ENCODE measurements around the gene CRTC3. TPM values are rescaled to one million over a fixed set of nuclear protein-coding genes. Genes with fewer than 3 reads are reported as not detected.

CRTC3 gene
- total and polyA plus RNA-seq, 4 donors: 17.0 to 32.5 (median 24.9) TPM

- H3K27ac ChIP-seq (ENCODE audit: low read depth, low read length): no peak overlapping the region
- no peaks in the 10 kb centered on the region for H3K27me3 ChIP-seq (ENCODE audit: control insufficient read depth, insufficient read depth, low read length)
- H3K4me3 ChIP-seq (ENCODE audit: low read depth, low read length): no peak overlapping the region
- DNase-seq (ENCODE audit: low read depth in 4 of 6, low spot score in 6 of 6): no peak
- no peaks in the 10 kb centered on the region for H3K9me3 ChIP-seq (ENCODE audit: control insufficient read depth, insufficient read depth, low read length)
- no peaks in the 10 kb centered on the region for H3K4me1 ChIP-seq (ENCODE audit: control insufficient read depth, insufficient read depth, low read length)
- peaks cover 19% of the 10 kb centered on the region for H3K36me3 ChIP-seq (ENCODE audit: control insufficient read depth, insufficient read depth, low read length)
- 51% methylated on average over 7 of the region's 7 CpGs for WGBS (ENCODE audit: insufficient coverage)
These were observed 66.0 kb downstream of the CRTC3 start for GRCh38 chr15:90595763-90596155.

- Histone ChIP-seq H3K4me3 (ENCODE audit: low read depth, low read length) (no peak overlapping the region), H3K9me3 (ENCODE audit: control insufficient read depth, insufficient read depth, low read length) (no peaks in the 10 kb centered on the region), H3K4me1 (ENCODE audit: control insufficient read depth, insufficient read depth, low read length) (no peaks in the 10 kb centered on the region), H3K36me3 (ENCODE audit: control insufficient read depth, insufficient read depth, low read length) (peaks cover 20% of the 10 kb centered on the region), H3K27me3 (ENCODE audit: control insufficient read depth, insufficient read depth, low read length) (no peaks in the 10 kb centered on the region), H3K27ac (ENCODE audit: low read depth, low read length) (no peak overlapping the region)
- no peak for DNase-seq (ENCODE audit: low read depth in 4 of 6, low spot score in 6 of 6)
- 67% methylated on average over 4 of the region's 6 CpGs for WGBS (ENCODE audit: insufficient coverage)
These were observed 67.2 kb downstream of the CRTC3 start for GRCh38 chr15:90596943-90597342.

GRCh38 chr15:90597577-90597976 is 67.9 kb downstream of the CRTC3 start:
- Histone ChIP-seq H3K4me3 (ENCODE audit: low read depth, low read length) (no peak overlapping the region), H3K27me3 (ENCODE audit: control insufficient read depth, insufficient read depth, low read length) (no peaks in the 10 kb centered on the region), H3K27ac (ENCODE audit: low read depth, low read length) (no peak overlapping the region), H3K9me3 (ENCODE audit: control insufficient read depth, insufficient read depth, low read length) (no peaks in the 10 kb centered on the region), H3K4me1 (ENCODE audit: control insufficient read depth, insufficient read depth, low read length) (no peaks in the 10 kb centered on the region), H3K36me3 (ENCODE audit: control insufficient read depth, insufficient read depth, low read length) (peaks cover 20% of the 10 kb centered on the region)
- WGBS (ENCODE audit: insufficient coverage): no CpG with 5 or more reads among the region's 2 CpGs
- no peak for DNase-seq (ENCODE audit: low read depth in 4 of 6, low spot score in 6 of 6)

GRCh38 chr15:90598031-90598577 is 68.4 kb downstream of the CRTC3 start:
- Histone ChIP-seq H3K4me1 (ENCODE audit: control insufficient read depth, insufficient read depth, low read length) (no peaks in the 10 kb centered on the region), H3K36me3 (ENCODE audit: control insufficient read depth, insufficient read depth, low read length) (peaks cover 20% of the 10 kb centered on the region), H3K9me3 (ENCODE audit: control insufficient read depth, insufficient read depth, low read length) (no peaks in the 10 kb centered on the region), H3K27ac (ENCODE audit: low read depth, low read length) (no peak overlapping the region), H3K27me3 (ENCODE audit: control insufficient read depth, insufficient read depth, low read length) (no peaks in the 10 kb centered on the region), H3K4me3 (ENCODE audit: low read depth, low read length) (no peak overlapping the region)
- DNase-seq (ENCODE audit: low read depth in 4 of 6, low spot score in 6 of 6): no peak
- WGBS (ENCODE audit: insufficient coverage): 75% methylated on average over 5 of the region's 7 CpGs

GRCh38 chr15:90598679-90599078 is 69.0 kb downstream of the CRTC3 start:
- Histone ChIP-seq H3K4me1 (ENCODE audit: control insufficient read depth, insufficient read depth, low read length) (no peaks in the 10 kb centered on the region), H3K9me3 (ENCODE audit: control insufficient read depth, insufficient read depth, low read length) (no peaks in the 10 kb centered on the region), H3K27ac (ENCODE audit: low read depth, low read length) (no peak overlapping the region), H3K36me3 (ENCODE audit: control insufficient read depth, insufficient read depth, low read length) (peaks cover 20% of the 10 kb centered on the region), H3K4me3 (ENCODE audit: low read depth, low read length) (no peak overlapping the region), H3K27me3 (ENCODE audit: control insufficient read depth, insufficient read depth, low read length) (no peaks in the 10 kb centered on the region)
- DNase-seq (ENCODE audit: low read depth in 4 of 6, low spot score in 6 of 6): no peak
- WGBS (ENCODE audit: insufficient coverage): 83% methylated on average over 6 of the region's 10 CpGs

- no peaks in the 10 kb centered on the region for H3K4me1 ChIP-seq (ENCODE audit: control insufficient read depth, insufficient read depth, low read length)
- no peak overlapping the region for H3K4me3 ChIP-seq (ENCODE audit: low read depth, low read length)
- H3K27me3 ChIP-seq (ENCODE audit: control insufficient read depth, insufficient read depth, low read length): no peaks in the 10 kb centered on the region
- no peaks in the 10 kb centered on the region for H3K9me3 ChIP-seq (ENCODE audit: control insufficient read depth, insufficient read depth, low read length)
- DNase-seq (ENCODE audit: low read depth in 4 of 6, low spot score in 6 of 6): no peak
- 91% methylated on average over 3 of the region's 4 CpGs for WGBS (ENCODE audit: insufficient coverage)
- H3K27ac ChIP-seq (ENCODE audit: low read depth, low read length): no peak overlapping the region
- peaks cover 20% of the 10 kb centered on the region for H3K36me3 ChIP-seq (ENCODE audit: control insufficient read depth, insufficient read depth, low read length)
These were observed 69.4 kb downstream of the CRTC3 start for GRCh38 chr15:90599116-90599515.

GRCh38 chr15:90599644-90600043 is 69.9 kb downstream of the CRTC3 start:
- no peak overlapping the region for H3K27ac ChIP-seq (ENCODE audit: low read depth, low read length)

GRCh38 chr15:90600954-90601353 is 71.2 kb downstream of the CRTC3 start:
- Histone ChIP-seq H3K27ac (ENCODE audit: low read depth, low read length) (no peak overlapping the region), H3K9me3 (ENCODE audit: control insufficient read depth, insufficient read depth, low read length) (no peaks in the 10 kb centered on the region), H3K27me3 (ENCODE audit: control insufficient read depth, insufficient read depth, low read length) (no peaks in the 10 kb centered on the region), H3K4me1 (ENCODE audit: control insufficient read depth, insufficient read depth, low read length) (no peaks in the 10 kb centered on the region), H3K36me3 (ENCODE audit: control insufficient read depth, insufficient read depth, low read length) (peaks cover 19% of the 10 kb centered on the region), H3K4me3 (ENCODE audit: low read depth, low read length) (no peak overlapping the region)
- WGBS (ENCODE audit: insufficient coverage): 86% methylated on average over 5 of the region's 7 CpGs
- no peak for DNase-seq (ENCODE audit: low read depth in 4 of 6, low spot score in 6 of 6)

More at GRCh38 chr15:90599644-90600043, 69.9 kb downstream of the CRTC3 start:
- Histone ChIP-seq H3K36me3 (ENCODE audit: control insufficient read depth, insufficient read depth, low read length) (peaks cover 20% of the 10 kb centered on the region), H3K9me3 (ENCODE audit: control insufficient read depth, insufficient read depth, low read length) (no peaks in the 10 kb centered on the region), H3K4me1 (ENCODE audit: control insufficient read depth, insufficient read depth, low read length) (no peaks in the 10 kb centered on the region), H3K27me3 (ENCODE audit: control insufficient read depth, insufficient read depth, low read length) (no peaks in the 10 kb centered on the region), H3K4me3 (ENCODE audit: low read depth, low read length) (no peak overlapping the region)
- WGBS (ENCODE audit: insufficient coverage): 74% methylated on average over 2 of the region's 6 CpGs
- no peak for DNase-seq (ENCODE audit: low read depth in 4 of 6, low spot score in 6 of 6)

- Histone ChIP-seq H3K27me3 (ENCODE audit: control insufficient read depth, insufficient read depth, low read length) (no peaks in the 10 kb centered on the region), H3K4me1 (ENCODE audit: control insufficient read depth, insufficient read depth, low read length) (no peaks in the 10 kb centered on the region), H3K27ac (ENCODE audit: low read depth, low read length) (no peak overlapping the region), H3K4me3 (ENCODE audit: low read depth, low read length) (no peak overlapping the region), H3K9me3 (ENCODE audit: control insufficient read depth, insufficient read depth, low read length) (no peaks in the 10 kb centered on the region), H3K36me3 (ENCODE audit: control insufficient read depth, insufficient read depth, low read length) (peaks cover 25% of the 10 kb centered on the region)
- WGBS (ENCODE audit: insufficient coverage): 100% methylated on average over 1 of the region's 4 CpGs
- DNase-seq (ENCODE audit: low read depth in 4 of 6, low spot score in 6 of 6): no peak
These were observed 74.2 kb downstream of the CRTC3 start for GRCh38 chr15:90603893-90604292.

- Histone ChIP-seq H3K4me3 (ENCODE audit: low read depth, low read length) (no peak overlapping the region), H3K36me3 (ENCODE audit: control insufficient read depth, insufficient read depth, low read length) (peaks cover 24% of the 10 kb centered on the region), H3K27ac (ENCODE audit: low read depth, low read length) (no peak overlapping the region), H3K27me3 (ENCODE audit: control insufficient read depth, insufficient read depth, low read length) (no peaks in the 10 kb centered on the region), H3K9me3 (ENCODE audit: control insufficient read depth, insufficient read depth, low read length) (no peaks in the 10 kb centered on the region), H3K4me1 (ENCODE audit: control insufficient read depth, insufficient read depth, low read length) (no peaks in the 10 kb centered on the region)
- WGBS (ENCODE audit: insufficient coverage): no CpG with 5 or more reads among the region's 7 CpGs
- no peak for DNase-seq (ENCODE audit: low read depth in 4 of 6, low spot score in 6 of 6)
These were observed 76.9 kb downstream of the CRTC3 start for GRCh38 chr15:90606641-90607040.

Measured in spinal cord (tissue), 10 donors.